Activated CD8-positive, alpha-beta memory T cell treated with anti-CD3 and anti-CD28 coated beads for 48 hours (primary cell): ENCODE measurements around the gene KRTAP5-1.

Source experiments
- DNase-seq, 3 experiments: peaks; one replicate each; pipeline ENCODE4 v3.0.0-alpha.2; 2020; ENCODE audit warnings: low read depth in 2 of 3, low spot score in 2 of 3

Gene KRTAP5-1

GRCh38 chr11:1545432-1545831 lies 39.7 kb downstream of the KRTAP5-1 start:
- no peak for DNase-seq

GRCh38 chr11:1544536-1544935 lies 40.5 kb downstream of the KRTAP5-1 start:
- DNase-seq = no peak

DNA sequence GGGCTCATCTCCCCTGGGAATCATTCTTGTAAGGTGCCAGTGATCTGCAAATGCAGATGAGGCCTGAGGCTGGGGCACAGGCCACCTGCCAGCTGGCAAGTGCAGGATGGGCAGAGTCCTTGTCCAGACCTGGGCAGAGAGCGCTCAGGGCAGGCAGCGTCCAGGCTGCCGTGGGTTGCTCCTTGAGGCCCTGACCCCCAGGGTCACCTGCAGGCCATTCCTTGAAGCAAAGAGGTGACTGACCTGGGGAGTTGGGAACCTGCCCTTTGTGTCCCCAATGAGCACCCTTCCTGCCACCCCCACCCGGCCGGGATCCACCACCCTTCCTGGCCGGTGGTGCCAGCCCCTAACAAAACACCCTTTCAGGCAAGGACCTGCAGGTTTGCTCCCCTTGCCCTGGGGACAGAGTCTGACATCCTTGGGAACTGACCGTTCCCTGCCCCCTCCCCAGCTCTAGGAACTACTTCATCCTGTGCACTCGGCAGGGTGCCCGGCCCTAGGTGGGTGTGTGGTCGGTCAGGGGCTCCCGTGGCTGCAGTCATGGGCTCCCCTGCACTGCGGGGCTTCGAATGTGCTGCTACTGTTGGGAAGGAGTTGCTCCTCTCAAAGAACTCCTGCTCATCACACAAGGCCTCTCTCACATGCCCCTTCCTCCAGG lies 41.3 kb downstream of the KRTAP5-1 start:
- DNase-seq = no peak

- no peak for DNase-seq
These were observed 42.8 kb downstream of the KRTAP5-1 start for GRCh38 chr11:1542267-1542666.

DNA sequence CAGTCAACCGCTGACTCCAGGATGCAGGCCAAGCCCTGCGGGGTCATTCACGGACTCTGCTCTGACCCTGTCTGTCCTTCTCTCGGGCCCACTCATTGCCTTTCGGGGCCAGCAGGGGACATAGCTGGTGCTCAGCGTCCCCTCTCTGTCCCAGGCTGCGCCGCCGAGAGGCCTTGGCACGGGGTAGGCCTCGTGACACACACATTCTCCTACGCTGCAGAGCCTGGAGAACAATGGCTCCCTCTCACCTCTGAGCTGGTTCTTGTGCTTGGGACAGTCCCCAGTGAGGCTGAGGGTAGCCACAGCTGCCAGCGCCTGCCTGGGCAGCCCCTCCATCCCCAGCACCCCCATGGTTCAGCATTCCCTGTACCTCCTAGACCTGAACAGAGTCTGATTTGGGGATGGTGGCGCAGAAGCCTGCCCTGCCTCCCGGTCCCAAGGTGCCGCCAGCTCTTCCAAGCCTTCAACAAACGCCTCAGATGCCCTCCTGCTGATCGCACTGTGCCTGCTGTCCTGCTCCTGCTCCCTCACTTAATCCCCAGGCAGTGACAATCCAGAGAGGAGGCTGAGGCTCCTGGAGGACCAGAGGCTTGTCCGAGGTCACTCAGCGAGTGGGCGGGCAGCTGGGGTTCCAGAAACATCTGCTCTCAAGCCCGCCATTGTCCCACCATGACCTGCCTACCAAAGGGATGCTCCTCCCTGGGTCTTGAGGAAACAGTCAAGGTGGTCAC lies 43.4 kb downstream of the KRTAP5-1 start:
- no peak for DNase-seq

- no peak for DNase-seq
These were observed 45.0 kb downstream of the KRTAP5-1 start for GRCh38 chr11:1540074-1540473.

GRCh38 chr11:1538153-1538552 lies 46.9 kb downstream of the KRTAP5-1 start:
- no peak for DNase-seq

- no peak for DNase-seq
These were observed 48.8 kb downstream of the KRTAP5-1 start for GRCh38 chr11:1536065-1536843.

DNA sequence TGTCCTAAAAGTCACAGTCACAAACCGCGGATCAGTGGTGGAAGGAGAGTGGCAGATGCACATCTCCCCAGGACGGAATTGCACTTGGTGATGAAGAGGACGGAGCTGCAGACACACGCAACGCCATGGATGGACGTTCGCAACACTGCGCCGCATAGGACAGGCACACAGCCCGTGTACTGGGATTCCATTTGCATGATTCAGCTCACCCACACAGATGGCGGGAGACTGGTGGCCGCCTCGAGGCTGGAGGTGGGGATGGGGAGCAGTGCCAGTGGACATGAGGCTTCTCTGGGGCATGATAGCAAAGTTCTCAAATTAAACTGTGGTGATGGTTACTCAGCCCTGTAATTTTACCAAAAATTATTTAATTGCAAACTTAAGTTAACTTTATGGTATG lies 50.4 kb downstream of the KRTAP5-1 start:
- no peak for DNase-seq
